ENCODE results near the gene UGT1A9.

The UGT1A9 gene

DNA sequence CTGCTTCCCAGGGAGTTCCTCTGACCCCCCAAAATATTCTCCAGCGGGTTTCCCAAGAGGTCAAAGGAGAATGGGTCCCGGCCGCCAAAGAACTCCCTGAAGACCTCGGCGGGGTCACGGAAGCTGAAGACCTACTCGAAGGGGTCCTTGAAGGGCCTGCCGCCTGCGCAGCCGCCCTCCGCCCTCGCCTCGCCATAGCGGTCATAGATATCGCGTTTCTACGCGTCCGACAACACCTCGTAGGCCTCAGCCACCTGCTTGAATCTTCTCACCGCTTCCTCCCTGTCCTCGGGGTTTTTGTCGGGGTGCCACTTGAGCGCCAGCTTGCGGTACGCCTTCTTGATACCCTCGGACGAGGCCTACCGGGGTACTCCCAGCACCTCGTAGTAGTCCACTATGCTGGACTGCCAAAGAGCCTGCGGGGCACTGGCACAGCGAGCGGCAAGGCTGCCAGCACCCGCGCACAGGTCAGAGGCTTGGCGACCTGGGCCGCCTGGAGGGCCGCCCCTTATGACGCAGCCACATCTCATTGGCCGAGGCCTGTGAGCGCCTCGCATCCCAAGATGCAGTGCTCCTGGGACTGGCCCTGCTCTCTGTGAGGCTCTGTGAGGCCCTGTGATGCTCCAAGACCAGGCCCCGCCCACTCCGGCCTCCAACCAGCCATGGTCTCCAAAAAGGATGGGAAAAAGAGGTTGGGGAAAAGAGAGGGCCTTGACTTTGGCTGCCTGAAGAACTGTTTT is 83.3 kb downstream of the UGT1A9 start:
- no peak overlapping the region for H3K4me3 ChIP-seq (ENCODE audit: low read depth, low read length)
- no peak for DNase-seq (ENCODE audit: low read depth)
- TF ChIP-seq, protein P1, sequence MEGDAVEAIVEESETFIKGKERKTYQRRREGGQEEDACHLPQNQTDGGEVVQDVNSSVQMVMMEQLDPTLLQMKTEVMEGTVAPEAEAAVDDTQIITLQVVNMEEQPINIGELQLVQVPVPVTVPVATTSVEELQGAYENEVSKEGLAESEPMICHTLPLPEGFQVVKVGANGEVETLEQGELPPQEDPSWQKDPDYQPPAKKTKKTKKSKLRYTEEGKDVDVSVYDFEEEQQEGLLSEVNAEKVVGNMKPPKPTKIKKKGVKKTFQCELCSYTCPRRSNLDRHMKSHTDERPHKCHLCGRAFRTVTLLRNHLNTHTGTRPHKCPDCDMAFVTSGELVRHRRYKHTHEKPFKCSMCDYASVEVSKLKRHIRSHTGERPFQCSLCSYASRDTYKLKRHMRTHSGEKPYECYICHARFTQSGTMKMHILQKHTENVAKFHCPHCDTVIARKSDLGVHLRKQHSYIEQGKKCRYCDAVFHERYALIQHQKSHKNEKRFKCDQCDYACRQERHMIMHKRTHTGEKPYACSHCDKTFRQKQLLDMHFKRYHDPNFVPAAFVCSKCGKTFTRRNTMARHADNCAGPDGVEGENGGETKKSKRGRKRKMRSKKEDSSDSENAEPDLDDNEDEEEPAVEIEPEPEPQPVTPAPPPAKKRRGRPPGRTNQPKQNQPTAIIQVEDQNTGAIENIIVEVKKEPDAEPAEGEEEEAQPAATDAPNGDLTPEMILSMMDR (conservative IDR thresholded peaks at IDR 0.05; ENCODE audit: low read depth, low read length), result no peak

DNA sequence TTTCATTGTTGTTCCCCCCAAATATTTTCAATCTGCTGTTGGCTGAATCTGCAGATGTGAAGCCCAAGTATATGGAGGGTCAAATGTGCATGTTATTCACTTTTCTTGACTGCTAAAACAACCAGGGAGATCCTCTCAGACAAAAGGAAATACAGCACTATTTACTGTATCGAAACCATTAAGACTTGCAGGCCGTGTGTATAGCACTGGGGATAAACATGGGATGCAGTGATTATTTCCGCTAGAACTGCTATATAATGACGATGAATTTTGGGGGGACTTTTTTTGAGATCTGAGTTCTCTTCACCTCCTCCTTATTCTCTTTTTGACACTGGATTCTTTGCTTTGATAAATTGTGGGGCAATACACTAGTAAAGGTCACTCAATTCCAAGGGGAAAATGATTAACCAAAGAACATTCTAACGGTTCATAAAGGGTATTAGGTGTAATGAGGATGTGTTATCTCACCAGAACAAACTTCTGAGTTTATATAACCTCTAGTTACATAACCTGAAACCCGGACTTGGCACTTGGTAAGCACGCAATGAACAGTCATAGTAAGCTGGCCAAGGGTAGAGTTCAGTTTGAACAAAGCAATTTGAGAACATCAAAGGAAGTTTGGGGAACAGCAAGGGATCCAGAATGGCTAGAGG is 84.9 kb downstream of the UGT1A9 start:
- H3K4me3 ChIP-seq (ENCODE audit: low read depth, low read length), result no peak overlapping the region
- TF ChIP-seq, protein P1 (conservative IDR thresholded peaks at IDR 0.05; ENCODE audit: low read depth, low read length), result no peak
- DNase-seq (ENCODE audit: low read depth), result no peak

DNA sequence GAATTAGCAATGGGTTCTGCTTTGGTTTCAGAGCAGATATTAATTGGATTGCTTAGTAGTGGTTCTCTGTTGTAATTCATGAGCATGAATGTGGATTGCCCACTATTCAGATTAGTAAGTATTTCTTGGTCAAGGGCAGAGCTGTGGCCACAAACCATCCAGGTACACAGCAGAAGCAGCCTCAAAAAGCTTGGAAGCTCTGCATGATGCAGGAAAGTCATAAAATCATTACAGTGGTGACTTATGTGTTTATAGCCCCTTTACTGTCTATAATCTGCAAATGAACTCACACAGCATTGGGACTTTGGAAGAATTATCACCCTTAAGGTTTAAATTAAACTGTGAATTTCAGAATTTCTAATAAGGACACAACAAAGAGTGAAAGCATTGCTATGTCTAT is 86.4 kb downstream of the UGT1A9 start:
- TF ChIP-seq, protein P1 (conservative IDR thresholded peaks at IDR 0.05; ENCODE audit: low read depth, low read length), result no peak
- H3K4me3 ChIP-seq (ENCODE audit: low read depth, low read length), result no peak overlapping the region
- no peak for DNase-seq (ENCODE audit: low read depth)

DNA sequence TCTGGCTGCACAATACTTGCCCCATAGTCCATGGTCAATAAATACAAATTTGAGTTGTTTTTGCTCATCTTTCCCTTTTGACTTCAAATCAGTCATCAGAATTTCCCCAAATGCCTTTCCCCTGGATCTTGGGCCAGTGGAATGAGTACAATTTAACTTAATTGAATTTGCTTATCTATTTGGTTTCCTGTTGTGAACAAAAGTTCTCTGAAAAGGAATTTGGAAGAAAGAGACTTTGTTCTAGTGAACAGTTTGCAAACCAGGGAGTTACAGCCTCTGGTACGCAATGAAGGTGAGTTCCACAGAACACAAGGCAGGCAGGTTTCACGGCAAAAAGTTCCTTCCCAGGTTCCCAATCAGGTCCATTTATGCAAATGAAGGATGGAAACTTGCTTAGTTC is 87.2 kb downstream of the UGT1A9 start:
- TF ChIP-seq, protein P1 (conservative IDR thresholded peaks at IDR 0.05; ENCODE audit: low read depth, low read length), result no peak

DNA sequence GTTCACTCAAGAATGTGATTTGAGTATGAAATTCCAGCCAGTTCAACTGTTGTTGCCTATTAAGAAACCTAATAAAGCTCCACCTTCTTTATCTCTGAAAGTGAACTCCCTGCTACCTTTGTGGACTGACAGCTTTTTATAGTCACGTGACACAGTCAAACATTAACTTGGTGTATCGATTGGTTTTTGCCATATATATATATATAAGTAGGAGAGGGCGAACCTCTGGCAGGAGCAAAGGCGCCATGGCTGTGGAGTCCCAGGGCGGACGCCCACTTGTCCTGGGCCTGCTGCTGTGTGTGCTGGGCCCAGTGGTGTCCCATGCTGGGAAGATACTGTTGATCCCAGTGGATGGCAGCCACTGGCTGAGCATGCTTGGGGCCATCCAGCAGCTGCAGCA is 88.3 kb downstream of the UGT1A9 start, which contains the start of gene UGT1A1:
Gene UGT1A1, plus strand, starts transcription at position 228 of the 400 bp plus-strand sequence. Its CDS starts 18 bp downstream, at position 246.
- no peak for DNase-seq (ENCODE audit: low read depth)
- TF ChIP-seq, protein P1 (conservative IDR thresholded peaks at IDR 0.05; ENCODE audit: low read depth, low read length), result no peak
- no peak within 1 kb of the TSS for H3K4me3 ChIP-seq (ENCODE audit: low read depth, low read length)

More for the DNA sequence above, 87.2 kb downstream of the UGT1A9 start:
- H3K4me3 ChIP-seq (ENCODE audit: low read depth, low read length), result no peak overlapping the region
- peak; percentile 39 for DNase-seq (ENCODE audit: low read depth)

DNA sequence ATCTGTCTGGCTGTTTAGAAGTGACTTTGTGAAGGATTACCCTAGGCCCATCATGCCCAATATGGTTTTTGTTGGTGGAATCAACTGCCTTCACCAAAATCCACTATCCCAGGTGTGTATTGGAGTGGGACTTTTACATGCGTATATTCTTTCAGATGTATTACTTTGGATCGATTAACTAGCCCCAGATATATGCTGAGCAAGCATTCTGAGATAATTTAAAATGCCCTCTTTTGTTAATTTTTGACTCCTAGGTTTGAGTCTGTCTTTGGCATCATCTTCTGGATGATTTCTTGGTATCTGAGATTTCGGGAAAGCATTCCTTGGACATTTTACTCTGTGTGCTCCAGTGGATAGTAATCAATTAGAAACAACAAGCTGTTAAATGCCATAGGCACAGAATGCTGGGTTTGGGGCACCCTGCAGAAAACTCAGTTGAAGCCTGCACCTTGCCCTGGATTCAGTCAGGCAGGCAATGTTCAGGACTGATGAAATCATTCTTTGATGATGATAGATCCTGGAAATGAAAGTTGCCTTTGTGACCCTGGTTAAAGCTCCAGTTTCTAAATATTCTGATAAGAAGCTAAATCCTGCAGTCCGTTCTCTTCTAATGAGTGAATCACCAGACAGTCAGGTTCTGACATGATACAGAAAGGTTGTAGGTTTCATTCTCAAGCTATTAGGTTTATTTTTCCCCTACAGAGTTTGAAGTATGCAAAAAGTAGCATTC is 89.5 kb downstream of the UGT1A9 start:
- peak; percentile 48 for DNase-seq (ENCODE audit: low read depth)
- H3K4me3 ChIP-seq (ENCODE audit: low read depth, low read length), result no peak overlapping the region
- TF ChIP-seq, protein P1 (conservative IDR thresholded peaks at IDR 0.05; ENCODE audit: low read depth, low read length), result no peak
